GM20000 (cell line): ENCODE results near the gene CCDC138.

Experiments used
- DNase-seq: peaks from one replicate; pipeline ENCODE4 v3.0.0; 2012; ENCODE audit warnings: low spot score
- TF ChIP-seq, protein P1 (sequence below): IDR thresholded peaks from 2 replicates; pipeline ENCODE4 v1.5.1; 2012; ENCODE audit warnings: mild to moderate bottlenecking, control low read depth; ENCODE audit errors: extremely low read depth, missing control alignments

CCDC138 gene

DNA sequence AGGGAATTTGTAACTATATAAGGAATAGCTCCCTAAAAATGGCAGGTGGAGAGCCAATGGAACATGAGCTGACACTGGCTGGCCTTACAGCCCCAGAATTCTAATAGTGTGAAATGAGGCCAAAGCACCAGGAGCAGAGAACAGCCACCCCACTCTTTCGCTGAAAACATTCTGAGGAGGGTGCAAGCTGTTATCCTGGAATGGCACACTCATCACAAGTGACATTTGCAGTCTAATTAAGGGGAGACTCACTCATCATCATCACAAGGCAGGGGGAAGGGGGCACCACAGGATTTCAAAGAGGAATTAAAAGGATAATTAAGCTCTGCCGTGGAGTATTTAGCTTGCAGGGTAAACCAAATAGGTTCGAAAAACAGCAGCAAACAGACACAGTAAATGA lies 108.2 kb downstream of the CCDC138 start:
- DNase-seq, result no peak

GRCh38 chr2:108895188-108895587 lies 108.6 kb downstream of the CCDC138 start:
- DNase-seq, result no peak
- TF ChIP-seq, protein P1, sequence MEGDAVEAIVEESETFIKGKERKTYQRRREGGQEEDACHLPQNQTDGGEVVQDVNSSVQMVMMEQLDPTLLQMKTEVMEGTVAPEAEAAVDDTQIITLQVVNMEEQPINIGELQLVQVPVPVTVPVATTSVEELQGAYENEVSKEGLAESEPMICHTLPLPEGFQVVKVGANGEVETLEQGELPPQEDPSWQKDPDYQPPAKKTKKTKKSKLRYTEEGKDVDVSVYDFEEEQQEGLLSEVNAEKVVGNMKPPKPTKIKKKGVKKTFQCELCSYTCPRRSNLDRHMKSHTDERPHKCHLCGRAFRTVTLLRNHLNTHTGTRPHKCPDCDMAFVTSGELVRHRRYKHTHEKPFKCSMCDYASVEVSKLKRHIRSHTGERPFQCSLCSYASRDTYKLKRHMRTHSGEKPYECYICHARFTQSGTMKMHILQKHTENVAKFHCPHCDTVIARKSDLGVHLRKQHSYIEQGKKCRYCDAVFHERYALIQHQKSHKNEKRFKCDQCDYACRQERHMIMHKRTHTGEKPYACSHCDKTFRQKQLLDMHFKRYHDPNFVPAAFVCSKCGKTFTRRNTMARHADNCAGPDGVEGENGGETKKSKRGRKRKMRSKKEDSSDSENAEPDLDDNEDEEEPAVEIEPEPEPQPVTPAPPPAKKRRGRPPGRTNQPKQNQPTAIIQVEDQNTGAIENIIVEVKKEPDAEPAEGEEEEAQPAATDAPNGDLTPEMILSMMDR, result no peak

More for the DNA sequence above, 108.2 kb downstream of the CCDC138 start:
- TF ChIP-seq, protein P1, result no peak

- TF ChIP-seq, protein P1, result no peak
These were observed 110.2 kb downstream of the CCDC138 start for GRCh38 chr2:108896741-108897140.

DNA sequence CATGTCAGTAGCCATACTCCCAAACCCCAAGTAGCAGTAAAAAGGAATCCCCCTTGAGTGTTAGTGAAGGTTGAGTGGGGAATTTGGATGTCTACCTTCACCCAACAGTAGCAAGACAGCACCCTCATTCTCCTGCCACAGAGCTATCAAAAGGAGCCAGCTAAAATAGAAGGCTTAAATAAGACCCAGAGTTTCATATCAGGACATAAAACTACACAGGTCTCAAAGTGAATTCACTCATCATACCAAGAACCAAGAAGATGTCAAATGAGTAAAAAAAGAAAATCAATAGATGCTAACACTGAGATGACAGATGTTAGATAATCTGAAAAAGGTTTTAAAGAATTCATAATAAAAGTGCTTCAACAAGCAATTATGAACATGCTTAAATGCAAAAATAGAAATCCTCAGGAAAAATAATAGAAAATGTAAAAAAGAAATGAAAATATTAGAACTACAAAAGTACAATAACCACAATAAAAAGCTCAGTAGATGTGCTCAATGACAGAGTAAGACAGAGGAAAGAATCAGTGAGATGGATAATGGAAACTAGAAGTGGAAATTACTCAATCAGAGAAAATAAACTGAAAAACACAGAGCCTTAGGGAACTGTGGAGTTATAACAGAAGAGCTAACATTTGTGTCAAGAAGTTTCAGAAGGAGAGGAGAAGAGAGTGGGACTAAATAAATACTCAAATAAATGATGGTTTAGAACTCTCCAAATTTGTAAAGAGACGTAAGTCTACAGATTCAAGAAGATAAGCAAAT lies 111.9 kb downstream of the CCDC138 start:
- TF ChIP-seq, protein P1, result no peak
- no peak for DNase-seq

More at GRCh38 chr2:108896741-108897140, 110.2 kb downstream of the CCDC138 start:
- DNase-seq, result no peak

DNA sequence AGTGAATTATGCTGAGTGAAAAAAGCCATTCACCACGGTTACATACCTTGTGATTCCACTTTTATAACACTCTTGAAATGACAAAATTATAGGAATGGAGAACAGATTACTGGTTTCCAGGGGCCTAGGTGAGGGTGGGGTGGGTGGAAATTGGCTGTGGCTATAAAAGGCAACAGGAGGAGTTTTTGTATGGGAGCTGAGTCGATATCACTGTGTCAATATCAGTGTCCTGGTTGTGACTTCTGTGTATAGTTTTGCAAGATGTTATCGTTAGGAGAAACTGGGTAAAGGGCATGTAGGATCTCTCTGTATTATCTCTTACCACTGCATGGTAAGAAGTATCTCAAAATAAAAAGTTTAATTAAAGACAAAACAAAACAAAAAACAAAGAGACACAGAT lies 118.1 kb downstream of the CCDC138 start:
- DNase-seq, result no peak

GRCh38 chr2:108905176-108905575 lies 118.6 kb downstream of the CCDC138 start:
- DNase-seq, result no peak
- TF ChIP-seq, protein P1, result no peak

More for the DNA sequence above, 118.1 kb downstream of the CCDC138 start:
- TF ChIP-seq, protein P1, result no peak

GRCh38 chr2:108905906-108906305 lies 119.3 kb downstream of the CCDC138 start:
- no peak for DNase-seq

More at GRCh38 chr2:108905906-108906305, 119.3 kb downstream of the CCDC138 start:
- TF ChIP-seq, protein P1, result no peak
